ENCODE data around the gene RALGPS1. TPM values are rescaled to one million over a fixed set of nuclear protein-coding genes. Genes with fewer than 3 reads are reported as not detected.

RALGPS1 gene
- total and polyA plus RNA-seq, 8 donors: 5.8 to 12.7 (median 9.3) TPM

DNA sequence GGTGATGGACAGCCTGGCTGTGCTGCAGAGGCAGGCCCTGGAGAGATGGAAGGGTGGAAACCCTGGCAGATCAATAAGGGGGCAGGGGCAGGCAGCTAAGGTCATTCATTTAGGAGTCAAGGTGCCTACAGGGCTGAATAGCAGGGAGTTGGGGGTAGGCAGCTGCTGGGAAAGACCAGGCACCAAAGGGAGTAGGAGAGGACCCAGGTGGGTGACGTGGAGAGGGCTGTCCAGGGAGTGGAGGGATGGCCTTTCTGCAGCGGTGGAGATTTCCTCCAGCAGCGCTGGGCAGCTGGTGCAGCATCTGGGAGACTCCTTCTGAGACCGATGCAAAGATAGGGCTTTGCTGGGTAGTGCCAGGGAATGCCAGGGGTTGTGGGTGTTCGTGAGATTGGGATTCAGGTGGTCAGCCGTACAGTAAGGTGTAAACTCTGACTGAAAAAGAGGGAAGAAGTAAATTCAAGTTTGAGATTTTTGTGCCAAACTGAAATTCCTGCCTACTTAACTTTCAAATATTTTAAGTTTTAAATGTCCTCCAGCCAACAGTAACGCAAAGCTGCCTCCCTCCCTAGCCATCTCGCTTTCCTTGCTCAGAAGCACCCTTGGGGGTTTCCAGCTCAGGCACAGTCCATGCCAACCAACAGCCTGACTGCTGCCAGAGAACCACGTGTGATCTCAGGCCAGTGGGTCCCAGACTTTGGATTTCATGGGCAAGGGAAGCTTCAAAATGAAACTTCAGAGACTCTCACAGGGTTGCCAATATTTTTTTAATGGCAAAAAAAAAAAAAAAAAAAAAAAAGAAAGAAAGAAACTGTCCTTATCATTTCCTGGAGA lies 226.5 kb downstream of the RALGPS1 start:
- WGBS, 2 donors: 76 to 78% methylated on average over 9 of the region's 9 CpGs
- TF ChIP-seq, protein P1, sequence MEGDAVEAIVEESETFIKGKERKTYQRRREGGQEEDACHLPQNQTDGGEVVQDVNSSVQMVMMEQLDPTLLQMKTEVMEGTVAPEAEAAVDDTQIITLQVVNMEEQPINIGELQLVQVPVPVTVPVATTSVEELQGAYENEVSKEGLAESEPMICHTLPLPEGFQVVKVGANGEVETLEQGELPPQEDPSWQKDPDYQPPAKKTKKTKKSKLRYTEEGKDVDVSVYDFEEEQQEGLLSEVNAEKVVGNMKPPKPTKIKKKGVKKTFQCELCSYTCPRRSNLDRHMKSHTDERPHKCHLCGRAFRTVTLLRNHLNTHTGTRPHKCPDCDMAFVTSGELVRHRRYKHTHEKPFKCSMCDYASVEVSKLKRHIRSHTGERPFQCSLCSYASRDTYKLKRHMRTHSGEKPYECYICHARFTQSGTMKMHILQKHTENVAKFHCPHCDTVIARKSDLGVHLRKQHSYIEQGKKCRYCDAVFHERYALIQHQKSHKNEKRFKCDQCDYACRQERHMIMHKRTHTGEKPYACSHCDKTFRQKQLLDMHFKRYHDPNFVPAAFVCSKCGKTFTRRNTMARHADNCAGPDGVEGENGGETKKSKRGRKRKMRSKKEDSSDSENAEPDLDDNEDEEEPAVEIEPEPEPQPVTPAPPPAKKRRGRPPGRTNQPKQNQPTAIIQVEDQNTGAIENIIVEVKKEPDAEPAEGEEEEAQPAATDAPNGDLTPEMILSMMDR (IDR thresholded peaks at IDR 0.05): no peak
- FAIRE-seq: no peak
- intact Hi-C loops (cut with DNase I): no loop called here
- peak in 1 of 6 donors; percentile 29 for DNase-seq
- H3K4me3 ChIP-seq: no peak overlapping the region
- ATAC-seq: peak in 2 of 4 donors; percentile 40 to 54
- no peaks in the 10 kb centered on the region for H3K27me3 ChIP-seq
- peaks cover 0 to 5% (median 0%) of the 10 kb centered on the region in 3 donors for H3K4me1 ChIP-seq
- no peak overlapping the region for H3K27ac ChIP-seq
- no peaks in the 10 kb centered on the region for H3K9me3 ChIP-seq
- H3K36me3 ChIP-seq: no peaks in the 10 kb centered on the region

DNA sequence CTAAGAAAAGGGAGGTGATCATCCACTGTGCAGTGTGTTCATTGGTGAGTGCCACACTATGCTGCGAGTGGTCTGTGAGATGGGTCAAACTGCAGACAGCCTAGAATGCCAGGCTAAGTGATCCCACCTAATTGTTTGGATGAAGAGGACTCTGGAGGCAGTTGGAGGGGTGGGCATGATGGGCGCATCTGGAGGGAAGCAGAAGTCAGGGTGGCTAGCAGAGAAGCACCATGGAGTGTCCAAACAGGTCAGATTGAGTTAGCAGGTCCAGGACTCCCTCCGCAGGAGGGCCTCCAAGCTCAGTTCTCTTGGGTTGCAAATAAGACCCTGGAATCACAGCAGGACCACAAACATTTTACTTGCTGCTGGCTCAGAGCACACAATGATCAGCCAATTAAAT lies 227.7 kb downstream of the RALGPS1 start:
- DNase-seq (no peak), ATAC-seq (no peak), FAIRE-seq (no peak)
- intact Hi-C loops (cut with DNase I): no loop called here
- H3K4me1 ChIP-seq: peaks cover 0 to 5% (median 0%) of the 10 kb centered on the region in 3 donors
- no peak overlapping the region for H3K27ac ChIP-seq
- H3K27me3 ChIP-seq: no peaks in the 10 kb centered on the region
- no peaks in the 10 kb centered on the region for H3K36me3 ChIP-seq
- 98 to 100% methylated on average over 3 of the region's 3 CpGs for WGBS, 2 donors
- no peaks in the 10 kb centered on the region for H3K9me3 ChIP-seq
- TF ChIP-seq, protein P1 (IDR thresholded peaks at IDR 0.05): no peak
- no peak overlapping the region for H3K4me3 ChIP-seq

- FAIRE-seq (no peak), DNase-seq (no peak), ATAC-seq (no peak)
- no peaks in the 10 kb centered on the region for H3K9me3 ChIP-seq
- intact Hi-C loops (cut with DNase I): no loop called here
- TF ChIP-seq, protein P1 (IDR thresholded peaks at IDR 0.05): no peak
- H3K4me1 ChIP-seq: peaks cover 0 to 5% (median 0%) of the 10 kb centered on the region in 3 donors
- no peaks in the 10 kb centered on the region for H3K36me3 ChIP-seq
- no peaks in the 10 kb centered on the region for H3K27me3 ChIP-seq
- no peak overlapping the region for H3K27ac ChIP-seq
- H3K4me3 ChIP-seq: no peak overlapping the region
- WGBS, 2 donors: 55 to 58% methylated on average over 2 of the region's 2 CpGs
These were observed 228.4 kb downstream of the RALGPS1 start for GRCh38 chr9:127142931-127143464.

GRCh38 chr9:127143920-127144465 lies 229.4 kb downstream of the RALGPS1 start:
- 91 to 94% methylated on average over 8 of the region's 8 CpGs for WGBS, 2 donors
- Histone ChIP-seq H3K27me3 (no peaks in the 10 kb centered on the region), H3K36me3 (no peaks in the 10 kb centered on the region), H3K9me3 (no peaks in the 10 kb centered on the region), H3K27ac (no peak overlapping the region), H3K4me1 (peaks cover 0 to 5% (median 0%) of the 10 kb centered on the region in 3 donors), H3K4me3 (no peak overlapping the region)
- no peak for DNase-seq
- TF ChIP-seq, protein P1 (IDR thresholded peaks at IDR 0.05): no peak
- FAIRE-seq: no peak
- no peak for ATAC-seq
- intact Hi-C loops (cut with DNase I): no loop called here
